Suprapubic skin (tissue), 4 donors: ENCODE data around the gene NDOR1.

Experiments
- POLR2A ChIP-seq, 2 donors: fragments of 450-650 bp; IDR thresholded peaks; one replicate each; pipeline ENCODE4 v1.6.1; 2017; ENCODE audit warnings: antibody characterized with exemption in 2 of 2, mild to moderate bottlenecking in 2 of 2, moderate library complexity in 2 of 2
- POLR2AphosphoS5 ChIP-seq, 3 donors: sonication (generic); formaldehyde crosslinking; IDR thresholded peaks; one replicate each; pipeline ENCODE4 v1.6.1; 2017; ENCODE audit warnings: antibody characterized with exemption in 3 of 3

- TF ChIP-seq POLR2A (IDR thresholded peaks at IDR 0.05) (no peak), POLR2AphosphoS5 (IDR thresholded peaks at IDR 0.05) (no peak)
Observed at GRCh38 chr9:137251194-137251461, 45.6 kb downstream of the NDOR1 start, which contains the start of gene STPG3.
